TTC549 (cell line): ENCODE measurements around the gene ZNF443.
A peak's percentile ranks its signal among the peaks of the same experiment; 100 is the strongest.
"Not testable (repeated sequence)": the region's sequence is repeated elsewhere in the genome, so short reads cannot be mapped to it uniquely, and the experiment has no call there.

ENCODE experiments used
- FAIRE-seq: peaks from 2 replicates; lab custom pipeline; 2012; peaks lifted over from hg19 to GRCh38; lab: Jason Lieb, UNC

The ZNF443 gene

DNA sequence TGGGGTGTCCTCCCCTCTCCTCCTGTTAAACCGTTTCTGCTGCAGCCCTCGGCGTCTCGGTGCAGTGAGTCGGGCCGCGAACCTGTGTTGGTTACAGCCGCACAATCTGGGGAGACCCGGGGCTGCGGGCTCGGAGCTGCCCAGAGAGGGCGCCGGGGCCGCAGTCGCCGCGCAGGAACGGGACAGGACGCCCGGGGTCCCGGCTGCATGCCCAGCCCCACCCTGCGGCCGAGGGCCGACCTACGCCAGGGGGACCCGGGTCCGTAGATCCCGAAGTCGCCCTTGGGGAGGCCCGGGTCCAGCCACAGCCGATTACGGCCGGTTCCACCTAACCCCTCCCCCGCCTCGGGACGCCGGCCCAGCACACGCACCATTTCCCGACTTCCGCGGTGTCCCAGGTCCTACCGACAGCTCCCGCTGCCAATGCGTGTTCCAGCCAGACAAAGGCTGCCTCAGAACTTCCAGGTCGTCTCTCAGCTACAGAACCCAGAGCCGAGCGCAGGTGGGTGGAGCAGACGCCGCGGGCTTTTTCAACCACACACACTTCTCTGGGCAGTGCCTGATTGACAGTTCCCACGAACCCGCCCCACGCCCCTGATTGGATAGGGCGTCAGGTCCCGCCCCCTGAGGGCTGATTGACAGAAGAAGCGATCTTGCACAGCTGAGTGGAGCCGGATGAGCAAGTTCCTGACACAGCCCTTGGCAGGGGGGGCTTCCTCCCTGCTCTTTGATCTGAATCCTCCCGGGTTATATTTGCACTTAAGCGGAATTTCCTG is at the start of gene ZNF443:
TSS of gene ZNF443 (minus strand) at position 481 of the 776 bp plus-strand sequence. CDS start at position 374, 107 bp downstream.
- peak; percentile 83 for FAIRE-seq

DNA sequence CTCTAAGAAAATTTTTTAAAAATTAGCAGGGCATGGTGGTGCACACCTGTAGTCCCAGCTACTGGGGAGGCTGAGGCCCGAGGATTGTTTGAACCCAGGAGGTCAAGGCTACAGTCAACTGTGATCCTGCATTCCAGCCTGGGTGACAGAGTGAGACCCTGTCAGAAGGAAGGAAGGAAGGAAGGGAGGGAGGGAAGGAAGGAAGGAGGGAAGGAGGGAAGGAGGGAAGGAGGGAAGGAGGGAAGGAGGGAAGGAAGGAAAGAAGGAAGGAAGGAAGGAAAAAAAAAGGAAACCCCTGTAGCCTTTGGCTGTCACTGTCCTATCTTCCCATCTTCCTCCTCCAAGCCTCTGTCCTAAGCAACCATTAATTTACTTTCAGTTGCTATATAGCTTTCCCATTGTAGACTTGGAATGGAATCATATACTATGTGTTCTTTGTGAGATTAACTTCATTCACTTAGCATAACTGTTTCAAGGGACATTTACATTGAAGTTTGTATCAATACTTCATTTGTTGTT is 45.5 kb upstream of the ZNF443 start:
- not testable (repeated sequence) for FAIRE-seq

DNA sequence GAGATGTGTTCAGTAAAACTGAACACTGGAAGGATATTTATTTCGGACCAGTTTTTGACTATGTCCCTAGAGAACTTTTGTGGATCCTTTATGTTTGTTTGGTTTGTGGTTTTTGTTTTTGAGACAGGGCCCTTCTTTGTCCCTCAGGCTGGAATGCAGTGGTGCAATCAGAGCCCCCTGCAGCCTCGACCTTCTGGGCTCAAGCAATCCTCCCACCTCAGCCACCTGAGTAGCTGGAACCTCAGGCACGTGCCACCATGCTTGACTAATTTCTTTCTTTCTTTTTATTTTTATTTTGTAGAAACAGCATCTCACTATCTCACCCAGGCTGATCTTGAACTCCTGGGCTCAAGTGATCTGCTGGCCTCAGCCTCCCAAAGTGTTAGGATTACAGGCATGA is 44.8 kb upstream of the ZNF443 start:
- no peak for FAIRE-seq

DNA sequence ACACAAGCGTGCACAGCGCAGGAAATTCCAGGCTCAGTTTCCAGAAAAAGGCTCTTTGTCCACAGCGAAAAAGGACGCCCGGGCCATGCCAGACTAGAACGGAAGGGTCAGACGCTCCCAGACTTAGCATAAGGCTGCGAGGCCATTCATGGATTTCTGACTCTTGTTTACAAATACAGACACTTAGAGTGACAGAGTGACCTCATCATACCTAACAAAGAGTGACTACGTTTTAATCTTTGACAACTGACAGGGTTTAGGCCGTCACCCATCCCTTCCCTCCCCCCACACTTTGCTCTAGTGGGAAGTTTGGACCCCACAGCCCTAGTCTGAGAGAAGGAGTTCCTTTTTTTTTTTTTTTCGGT is 44.2 kb upstream of the ZNF443 start:
- no peak for FAIRE-seq

DNA sequence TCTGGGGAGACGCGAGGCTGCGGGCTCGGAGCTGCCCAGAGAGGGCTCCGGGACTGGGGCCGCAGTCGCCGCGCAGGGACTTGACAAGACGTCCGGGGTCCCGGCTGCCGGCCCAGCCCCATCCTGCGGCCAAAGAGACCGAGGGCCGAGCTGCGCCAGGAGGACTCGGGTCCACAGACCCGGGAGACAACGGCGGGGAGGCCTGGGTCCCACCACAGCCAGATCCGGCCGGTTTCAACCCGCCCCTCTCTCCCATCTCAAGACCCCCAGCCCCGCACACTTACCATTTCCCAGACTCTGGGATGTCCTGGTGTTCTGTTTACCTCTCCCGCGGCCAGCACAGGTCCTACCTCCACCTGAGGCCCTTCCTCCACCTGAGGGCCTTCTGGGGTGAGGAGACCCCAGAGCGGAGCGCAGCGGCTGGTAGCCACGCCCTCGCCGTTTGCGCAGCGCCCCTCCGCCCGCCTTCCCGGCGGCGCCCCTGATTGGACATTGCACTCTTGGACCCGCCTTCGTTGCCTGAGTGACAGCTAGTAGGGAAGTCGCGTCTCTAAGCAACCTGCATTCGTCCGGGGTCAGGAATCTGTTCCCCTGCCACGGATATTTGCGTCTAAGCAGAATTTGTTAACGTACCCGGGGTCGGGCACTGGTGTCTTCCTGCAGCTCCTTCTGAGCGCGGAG is 43.7 kb upstream of the ZNF443 start, which contains the start of gene ZNF709:
TSS of gene ZNF709 (minus strand) at position 446 of the 681 bp plus-strand sequence. CDS start at position 287, 159 bp downstream.
- FAIRE-seq = no peak

DNA sequence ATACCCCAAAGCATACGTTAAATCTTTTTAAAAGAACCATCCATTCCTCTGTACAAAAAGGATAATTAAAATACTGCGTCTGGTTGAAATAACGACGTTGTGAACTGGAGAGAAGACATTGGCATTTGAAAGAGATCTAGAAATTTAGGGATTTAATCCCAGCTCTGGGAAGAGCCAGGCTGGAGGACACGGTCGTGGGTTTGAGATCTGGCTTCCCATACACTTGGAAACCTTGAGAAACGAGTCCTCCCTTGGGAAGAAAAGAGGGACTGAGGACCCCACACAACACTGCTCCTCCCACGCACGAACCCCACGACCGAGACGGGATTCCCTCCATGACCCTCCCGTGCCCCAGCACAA is 43.2 kb upstream of the ZNF443 start:
- FAIRE-seq = no peak

DNA sequence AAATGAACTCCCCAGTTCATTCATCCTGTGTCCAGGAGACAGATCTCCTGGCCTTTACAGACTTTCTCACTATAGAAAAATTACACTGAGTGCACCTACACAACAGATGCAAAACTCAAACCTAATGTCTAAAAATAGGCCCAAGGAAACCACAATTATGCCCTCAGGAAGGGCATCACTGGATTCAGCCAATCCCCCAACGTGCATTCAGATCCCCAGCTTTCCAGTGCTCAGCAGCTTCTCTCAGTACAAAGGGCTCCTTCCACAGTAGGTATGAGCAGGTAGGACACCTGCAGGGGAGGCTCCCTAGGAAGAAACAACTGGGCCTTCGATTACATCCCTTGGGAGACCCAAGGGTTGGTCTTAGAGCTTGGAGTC is 41.7 kb upstream of the ZNF443 start:
- FAIRE-seq = no peak

DNA sequence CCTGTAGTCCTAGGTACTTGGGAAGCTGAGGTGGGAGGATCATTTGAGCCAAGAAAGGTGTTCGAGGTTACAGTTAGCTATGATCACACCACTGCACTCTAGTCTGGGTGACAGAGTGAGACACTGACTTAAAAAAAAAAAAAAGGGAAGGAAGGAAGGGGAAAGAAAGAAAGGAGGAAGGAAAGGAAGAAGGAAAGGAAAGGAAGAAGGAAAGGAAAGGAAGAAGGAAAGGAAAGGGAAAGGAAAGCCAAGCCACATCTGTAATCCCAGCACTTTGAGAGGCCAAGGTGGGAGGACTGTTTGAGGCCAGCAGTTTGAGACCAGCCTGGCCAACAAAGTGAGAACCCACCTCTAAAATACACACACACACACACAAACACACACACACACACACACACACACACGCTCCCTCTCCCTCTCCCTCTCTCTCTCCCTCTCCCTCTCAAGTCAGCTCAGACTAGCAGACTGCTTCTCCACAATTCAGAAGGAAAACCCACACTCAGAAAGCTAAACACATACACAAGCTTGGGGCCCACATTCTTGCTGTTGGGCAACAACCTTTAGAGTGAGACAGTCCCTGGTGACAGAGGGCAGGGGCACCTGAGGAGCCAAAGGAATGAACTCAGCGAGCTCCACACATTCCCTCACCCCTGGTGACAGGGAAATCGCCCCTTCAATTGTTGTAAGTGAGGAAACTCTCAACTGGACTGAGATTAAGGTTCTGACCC is 41.1 kb upstream of the ZNF443 start:
- no peak for FAIRE-seq

DNA sequence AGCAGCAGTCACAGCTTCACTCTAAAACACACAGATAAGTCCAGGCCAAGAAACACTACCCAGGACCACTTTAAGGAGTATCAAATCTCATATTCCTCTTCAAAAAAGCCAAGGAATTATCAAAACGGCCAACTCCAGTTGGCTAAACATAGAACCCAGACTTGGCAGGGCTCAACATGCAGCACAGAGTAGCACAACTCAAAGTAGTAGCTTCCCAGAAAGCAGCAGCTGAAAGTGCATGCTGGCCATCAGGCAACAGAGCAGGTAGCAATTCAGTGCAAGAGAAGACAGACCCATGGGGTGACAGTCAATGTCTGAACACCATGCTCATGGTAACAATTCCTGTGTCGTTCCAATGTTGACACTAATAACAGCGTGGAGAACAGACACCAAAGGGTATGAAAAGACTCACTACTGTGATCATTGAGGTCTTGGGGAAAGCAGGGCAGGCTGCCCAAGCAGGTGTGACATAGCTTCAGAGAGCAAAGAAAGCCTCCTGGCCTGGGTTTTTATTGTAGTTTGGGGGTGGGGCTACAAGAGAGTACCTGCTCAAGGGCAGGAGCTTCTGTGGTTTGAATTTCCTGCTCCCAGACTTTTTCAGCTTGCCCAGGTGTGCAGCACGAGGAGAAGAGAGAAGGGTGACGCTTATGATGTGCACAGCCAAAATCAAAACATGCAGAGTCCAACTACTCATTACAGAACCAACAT is 37.6 kb upstream of the ZNF443 start:
- no peak for FAIRE-seq

DNA sequence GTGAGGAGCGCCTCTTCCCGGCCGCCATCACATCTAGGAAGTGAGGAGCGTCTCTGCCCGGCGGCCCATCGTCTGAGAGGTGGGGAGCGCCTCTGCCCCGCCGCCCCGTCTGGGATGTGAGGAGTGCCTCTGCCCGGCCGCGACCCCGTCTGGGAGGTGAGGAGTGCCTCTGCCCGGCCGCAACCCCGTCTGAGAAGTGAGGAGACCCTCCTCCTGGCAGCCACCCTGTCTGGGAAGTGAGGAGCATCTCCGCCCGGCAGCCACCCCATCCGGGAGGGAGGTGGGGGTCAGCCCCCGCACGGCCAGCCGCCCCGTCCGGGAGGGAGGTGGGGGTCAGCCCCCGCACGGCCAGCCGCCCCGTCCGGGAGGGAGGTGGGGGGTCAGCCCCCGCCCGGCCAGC is 26.8 kb upstream of the ZNF443 start:
- not testable (repeated sequence) for FAIRE-seq

DNA sequence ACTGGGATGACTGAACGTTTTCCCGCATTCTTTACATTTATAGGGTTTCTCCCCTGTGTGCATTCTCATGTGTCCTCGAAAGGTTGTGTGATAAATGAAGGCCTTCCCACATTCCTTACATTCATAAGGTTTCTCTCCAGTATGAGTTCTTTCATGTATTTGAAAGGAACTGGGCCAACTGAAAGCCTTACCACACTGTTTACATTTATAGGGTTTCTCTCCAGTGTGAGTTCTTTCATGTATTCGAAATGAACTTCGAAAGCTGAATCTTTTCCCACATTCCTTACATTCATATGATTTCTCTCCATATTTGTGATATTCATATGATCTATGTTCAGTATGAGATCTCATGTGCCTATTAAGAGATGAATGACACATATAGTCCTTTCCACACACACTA is 24.4 kb upstream of the ZNF443 start:
- FAIRE-seq = no peak

DNA sequence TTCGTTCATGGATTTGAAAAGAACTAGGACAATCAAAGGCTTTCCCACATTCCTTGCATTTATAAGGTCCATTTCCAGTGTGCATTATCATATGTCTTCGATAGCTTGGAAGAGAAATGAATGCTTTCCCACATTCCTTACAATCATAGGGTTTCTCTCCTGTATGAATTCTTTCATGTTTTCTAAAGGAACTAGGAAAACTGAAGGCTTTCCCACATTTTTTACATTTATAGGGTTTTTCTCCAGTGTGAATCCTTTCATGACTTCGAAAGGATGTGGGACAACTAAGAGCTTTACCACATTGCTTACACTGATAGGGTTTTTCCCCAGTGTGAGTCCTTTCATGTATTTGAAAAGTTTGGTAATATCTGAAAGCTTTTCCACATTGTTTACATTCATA is 23.9 kb upstream of the ZNF443 start:
- no peak for FAIRE-seq

DNA sequence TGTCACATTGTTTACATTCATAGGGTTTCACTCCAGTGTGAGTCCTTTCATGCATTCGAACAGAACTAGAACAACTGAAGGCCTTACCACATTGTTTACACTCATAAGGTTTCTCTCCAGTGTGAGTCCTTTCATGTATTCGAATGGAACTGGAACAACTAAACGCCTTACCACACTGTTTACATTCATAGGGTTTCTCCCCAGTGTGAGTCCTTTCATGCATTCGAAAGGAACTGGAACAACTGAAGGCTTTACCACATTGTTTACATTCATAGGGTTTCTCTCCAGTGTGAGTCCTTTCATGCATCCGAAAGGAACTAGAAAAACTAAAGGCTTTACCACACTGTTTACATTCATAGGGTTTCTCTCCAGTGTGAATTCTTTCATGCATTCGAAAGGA is 23.3 kb upstream of the ZNF443 start:
- FAIRE-seq = not testable (repeated sequence)

DNA sequence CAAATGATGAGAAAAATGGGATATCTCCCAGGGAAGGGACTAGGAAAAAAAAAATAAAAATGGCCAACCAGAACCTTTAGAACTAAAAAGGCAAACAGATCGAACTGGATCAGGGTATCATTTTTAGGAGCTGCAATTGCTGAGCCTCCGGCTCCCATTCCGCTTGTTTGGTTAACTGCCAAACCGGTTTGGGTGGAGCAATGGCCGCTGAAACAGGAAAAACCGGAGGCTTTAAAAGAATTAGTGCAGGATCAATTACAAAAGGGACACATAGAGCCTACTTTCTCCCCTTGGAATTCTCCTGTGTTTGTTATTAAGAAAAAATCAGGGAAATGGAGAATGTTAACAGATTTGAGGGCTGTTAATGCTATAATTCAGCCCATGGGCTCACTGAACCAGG is 12.7 kb upstream of the ZNF443 start:
- no peak for FAIRE-seq

DNA sequence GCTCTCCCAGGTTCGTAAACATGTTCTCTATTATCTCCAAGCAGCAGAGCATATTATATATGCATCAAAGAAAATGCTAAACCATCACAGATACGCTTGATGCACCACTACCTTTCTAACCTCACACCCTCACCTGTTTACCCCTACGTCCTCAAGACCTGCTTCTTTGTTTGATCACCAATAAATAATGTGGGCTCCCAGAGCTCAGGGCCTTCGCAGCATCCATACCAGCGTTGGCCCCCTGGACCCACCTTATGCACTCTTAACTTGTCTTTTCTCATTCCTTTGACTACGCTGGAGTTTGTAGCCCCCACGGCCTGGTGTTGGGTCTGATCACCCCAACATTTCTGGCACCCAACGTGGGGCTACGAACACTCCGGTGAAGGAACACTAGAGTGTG is 10.0 kb upstream of the ZNF443 start:
- FAIRE-seq = no peak

DNA sequence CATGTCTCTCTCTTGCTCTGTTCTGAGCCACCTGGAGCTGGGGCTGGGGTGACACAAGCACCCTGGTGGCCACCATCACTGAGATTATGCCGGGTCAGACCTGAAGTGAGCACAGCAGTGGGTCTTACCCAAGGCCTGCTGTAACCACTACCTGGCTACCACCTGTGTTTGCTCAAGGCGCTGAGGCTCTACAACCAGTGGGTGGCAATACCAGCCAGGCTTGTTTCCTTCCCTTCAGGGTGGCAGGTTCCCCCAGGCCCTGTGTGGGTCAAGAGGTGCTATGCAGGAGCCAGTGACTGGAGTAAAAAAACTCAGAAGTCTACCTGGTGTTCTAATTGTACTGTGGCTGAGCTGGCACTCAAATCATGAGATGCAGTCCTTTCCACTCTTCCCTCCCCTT is 8.0 kb upstream of the ZNF443 start:
- FAIRE-seq = no peak

DNA sequence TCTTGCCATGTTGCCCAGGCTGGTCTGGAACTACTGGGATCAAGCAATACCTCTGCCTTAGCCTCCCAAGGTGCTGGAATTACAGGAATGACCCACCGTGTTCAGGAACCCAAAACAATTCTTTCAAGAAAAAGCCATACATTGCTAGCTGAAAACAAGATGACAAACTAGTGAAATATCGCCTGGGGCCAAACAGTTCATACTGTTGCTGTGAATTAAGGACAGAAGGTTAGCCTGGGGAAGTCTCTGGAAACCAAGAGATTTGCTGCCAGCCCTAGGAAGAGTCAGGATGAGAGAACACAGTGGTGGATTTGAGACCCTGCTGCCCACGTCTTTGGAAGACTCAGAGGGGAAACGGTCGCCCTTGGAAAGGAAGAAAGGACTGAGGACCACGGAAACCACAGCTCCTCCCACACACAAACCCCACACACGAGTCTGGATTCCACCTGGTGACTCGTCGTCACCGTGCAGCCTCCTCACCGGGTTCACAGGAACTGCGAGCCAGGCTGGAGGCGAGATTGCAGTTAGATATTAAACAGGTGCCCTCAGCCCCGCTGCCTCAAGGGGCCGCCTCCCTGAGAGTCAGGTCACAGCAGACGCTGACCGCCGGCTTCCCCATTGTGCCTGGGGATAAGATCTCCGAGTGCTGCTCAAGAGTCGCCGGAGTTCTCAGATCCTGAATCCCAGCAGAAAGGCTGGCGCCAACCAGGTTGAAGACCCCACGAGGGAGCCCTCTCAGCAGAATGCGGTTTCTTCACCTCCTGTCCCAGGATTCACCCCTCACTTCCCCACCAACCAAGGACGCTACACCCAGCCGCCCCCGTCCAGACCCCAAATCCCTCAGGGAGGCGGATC is 908 bp downstream of the ZNF443 start:
- FAIRE-seq = not testable (repeated sequence)

DNA sequence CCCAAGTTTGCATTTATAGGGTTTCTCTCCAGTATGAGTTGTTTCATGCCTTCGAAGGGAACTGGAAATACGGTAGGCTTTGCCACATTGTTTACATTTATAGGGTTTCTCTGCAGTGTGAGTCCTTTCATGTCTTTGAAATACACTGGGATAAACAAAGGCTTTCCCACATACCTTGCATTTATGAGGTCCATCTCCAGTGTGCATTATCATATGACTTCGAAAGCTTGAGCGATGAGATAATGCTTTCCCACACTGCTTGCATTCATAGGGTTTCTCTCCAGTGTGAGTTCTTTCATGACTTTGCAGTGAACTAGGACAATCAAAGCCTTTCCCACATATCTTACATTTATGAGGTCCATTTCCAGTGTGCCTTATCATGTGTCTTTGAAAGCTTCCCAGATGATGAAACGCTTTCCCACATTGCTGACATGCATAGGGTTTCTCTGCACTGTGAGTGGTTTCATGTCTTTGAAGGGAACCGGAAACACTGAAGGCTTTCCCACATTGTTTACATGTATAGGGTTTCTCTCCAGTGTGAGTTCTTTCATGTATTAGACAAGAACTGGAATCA is 10.0 kb downstream of the ZNF443 start:
- FAIRE-seq = not testable (repeated sequence)

DNA sequence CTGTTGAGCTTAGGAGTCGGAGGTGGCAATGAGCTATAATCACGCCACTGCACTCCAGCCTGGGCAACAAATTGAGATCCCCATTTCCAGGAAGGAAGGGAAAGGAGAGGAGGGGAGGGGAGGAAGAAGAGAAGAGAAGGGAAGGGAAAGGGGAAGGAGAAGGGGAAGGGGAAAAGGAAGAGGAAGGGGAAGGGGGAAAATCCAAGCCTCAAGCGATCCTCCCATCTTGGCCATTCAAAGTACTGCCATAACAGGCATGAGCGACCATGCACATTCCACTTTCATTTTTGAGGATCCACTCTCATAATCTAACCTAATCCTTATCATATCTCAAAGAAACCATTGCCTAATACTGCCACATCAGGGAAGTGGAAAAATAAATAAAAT is 14.9 kb downstream of the ZNF443 start:
- FAIRE-seq = no peak

DNA sequence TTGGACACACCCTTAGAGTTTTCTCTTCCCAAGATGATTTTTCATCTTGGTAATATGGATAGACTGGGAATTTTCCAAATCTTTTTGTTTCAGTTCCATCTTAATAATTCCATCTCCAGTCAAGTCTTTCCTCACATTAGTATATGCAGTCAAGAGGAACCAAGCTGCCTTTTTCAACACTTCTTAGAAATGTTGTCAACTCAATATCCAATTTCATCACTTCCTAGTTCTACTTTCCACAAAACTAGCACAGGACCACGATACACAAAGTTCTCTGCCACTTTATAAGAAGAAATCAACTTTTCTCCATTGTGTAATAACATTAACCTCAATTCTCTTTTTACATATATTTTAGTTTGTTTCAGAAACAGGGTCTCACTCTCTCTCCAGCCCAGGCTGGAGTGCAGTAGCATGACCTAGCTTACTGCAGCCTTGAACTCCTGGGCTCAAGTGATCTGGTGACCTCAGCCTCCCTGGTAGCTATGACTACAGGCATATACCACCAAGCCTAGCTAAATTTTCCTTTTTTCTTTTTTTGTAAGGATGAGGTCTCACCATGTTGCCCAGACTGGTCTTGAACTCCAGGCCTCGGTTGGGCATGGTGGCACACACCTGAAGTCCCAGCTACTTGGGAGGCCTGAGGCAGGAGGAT is 15.5 kb downstream of the ZNF443 start:
- no peak for FAIRE-seq

DNA sequence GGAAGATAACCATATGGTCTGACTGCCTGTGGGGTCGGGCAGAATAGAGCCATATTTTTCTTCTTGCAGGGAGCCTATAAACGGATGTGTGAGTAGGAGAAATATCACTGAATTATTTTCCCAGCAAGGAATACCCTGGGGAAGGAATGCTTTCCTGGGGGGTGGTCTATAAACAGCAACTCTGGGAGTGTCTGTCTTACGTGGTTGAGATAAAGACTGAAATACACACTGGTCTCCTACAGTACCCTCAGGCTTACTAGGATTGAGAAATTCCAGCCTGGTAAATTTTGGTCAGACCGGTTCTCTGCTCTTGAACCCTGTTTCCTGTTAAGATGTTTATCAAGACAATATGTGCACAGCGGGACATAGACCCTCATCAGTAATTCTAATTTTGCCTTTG is 23.5 kb downstream of the ZNF443 start:
- FAIRE-seq = not testable (repeated sequence)
